ENCODE data around the gene BPIFB2.

The BPIFB2 gene

GRCh38 chr20:32986331-32986966 lies 21.1 kb upstream of the BPIFB2 start:
- DNase-seq, result no peak

GRCh38 chr20:32987044-32987825 lies 20.3 kb upstream of the BPIFB2 start:
- no peak for DNase-seq

- no peak for DNase-seq
Measured at GRCh38 chr20:32988008-32988407, 19.5 kb upstream of the BPIFB2 start.

GRCh38 chr20:32989507-32990283 lies 17.8 kb upstream of the BPIFB2 start:
- no peak for DNase-seq

GRCh38 chr20:32990426-32990825 lies 17.1 kb upstream of the BPIFB2 start:
- DNase-seq, result no peak

- DNase-seq, result no peak
Measured at GRCh38 chr20:32991383-32991782, 16.1 kb upstream of the BPIFB2 start.

- no peak for DNase-seq
Measured at GRCh38 chr20:32991792-32992641, 15.5 kb upstream of the BPIFB2 start.

- DNase-seq, result no peak
Measured at GRCh38 chr20:32993496-32994050, 13.9 kb upstream of the BPIFB2 start.

- no peak for DNase-seq
Measured at GRCh38 chr20:32995802-32996201, 11.7 kb upstream of the BPIFB2 start.

GRCh38 chr20:32997431-32997830 lies 10.1 kb upstream of the BPIFB2 start:
- no peak for DNase-seq

GRCh38 chr20:32999603-33000250 lies 7.8 kb upstream of the BPIFB2 start:
- DNase-seq, result no peak

GRCh38 chr20:33000802-33001466 lies 6.6 kb upstream of the BPIFB2 start:
- no peak for DNase-seq

GRCh38 chr20:33002087-33002808 lies 5.3 kb upstream of the BPIFB2 start:
- DNase-seq, result no peak

GRCh38 chr20:33004141-33004751 lies 3.3 kb upstream of the BPIFB2 start, which contains the start of gene SUN5:
Gene SUN5, minus strand, starts transcription at chr20:33004433. Its CDS starts 93 bp downstream, at chr20:33004340.
- DNase-seq, result no peak

GRCh38 chr20:33005132-33005566 lies 2.4 kb upstream of the BPIFB2 start:
- DNase-seq, result no peak

GRCh38 chr20:33005908-33006775 lies 1.4 kb upstream of the BPIFB2 start:
- no peak for DNase-seq

- no peak for DNase-seq
Measured at GRCh38 chr20:33006776-33007375, 628 bp upstream of the BPIFB2 start.

All from retina (tissue), 1 donor.